IMR-90 (cell line): Measurements from ENCODE around the gene WARS2. TPM values are rescaled to one million over a fixed set of nuclear protein-coding genes. Genes with fewer than 3 reads are reported as not detected.

Experiments
- ATAC-seq: fragments of 200-7000 bp; cut with Tn5 transposase; 2 replicates; pipeline ENCODE4 v1.9.1; 2020; ENCODE audit warnings: low read depth, mild to moderate bottlenecking, moderate library complexity
- BruUV-seq: library from RNA; stranded (reverse); fragments of 400-500 nt; replicated peaks from 2 replicates; lab custom pipeline; 2021; lab: Mats Ljungman, UMichigan
- CTCF ChIA-PET: fragments of 300-600 bp; formaldehyde crosslinking; extraction: SDS; loops from one replicate; lab custom pipeline; 2021; ENCODE audit warnings: antibody characterized with exemption; lab: Yijun Ruan, JAX
- POLR2A ChIA-PET: fragments of 300-600 bp; sonication (Branson Sonifier 250); formaldehyde crosslinking; loops from one replicate; lab custom pipeline; 2022; ENCODE audit warnings: antibody characterized with exemption; ENCODE audit not compliant: unreplicated experiment; lab: Charles Lee
- DNase-seq: peaks from one replicate; pipeline ENCODE4 v3.0.0; 2013
- H2AFZ ChIP-seq: replicated peaks from 2 replicates; pipeline ENCODE3; 2013; ENCODE audit warnings: low read length, mild to moderate bottlenecking; ENCODE audit not compliant: poor library complexity
- H2AK5ac ChIP-seq: 2 replicates; pipeline ENCODE4 v1.6.1; 2013; ENCODE audit warnings: low read depth, low read length, inconsistent platforms
- H2AK9ac ChIP-seq: replicated peaks from 2 replicates; pipeline ENCODE3; 2013; ENCODE audit warnings: mild to moderate bottlenecking, low read depth, low read length, moderate library complexity; ENCODE audit not compliant: poor library complexity
- H2BK120ac ChIP-seq: 2 replicates; pipeline ENCODE4 v1.6.1; 2013; ENCODE audit warnings: low read depth, low read length, inconsistent platforms
- H2BK15ac ChIP-seq: 3 replicates; pipeline ENCODE4 v1.6.1; 2013; ENCODE audit warnings: low read depth, low read length, inconsistent platforms
- H2BK20ac ChIP-seq: 2 replicates; pipeline ENCODE4 v1.6.1; 2013; ENCODE audit warnings: low read depth, mild to moderate bottlenecking, inconsistent platforms, low read length, moderate library complexity
- H2BK5ac ChIP-seq: 2 replicates; pipeline ENCODE4 v1.6.1; 2013; ENCODE audit warnings: mild to moderate bottlenecking, low read depth, low read length, inconsistent platforms; ENCODE audit not compliant: poor library complexity, severe bottlenecking
- H3K14ac ChIP-seq: replicated peaks from 2 replicates; pipeline ENCODE4 v1.6.1; 2013; ENCODE audit warnings: low read depth, low read length, inconsistent platforms
- H3K18ac ChIP-seq: 2 replicates; pipeline ENCODE4 v1.6.1; 2013; ENCODE audit warnings: low read depth, low read length, control low read depth
- H3K23ac ChIP-seq: 2 replicates; pipeline ENCODE4 v1.6.1; 2013; ENCODE audit warnings: low read depth, low read length, inconsistent platforms
- H3K27ac ChIP-seq: 2 replicates; pipeline ENCODE4 v1.5.1; 2013; ENCODE audit warnings: mild to moderate bottlenecking, control low read depth, low read length; ENCODE audit not compliant: insufficient read depth
- H3K27me3 ChIP-seq: 2 replicates; pipeline ENCODE4 v1.6.1; 2013; ENCODE audit warnings: low read length; ENCODE audit not compliant: control insufficient read depth, insufficient read depth
- H3K36me3 ChIP-seq: 2 replicates; pipeline ENCODE4 v1.6.1; 2013; ENCODE audit warnings: low read length, mixed read lengths; ENCODE audit not compliant: control insufficient read depth, insufficient read depth
- H3K4ac ChIP-seq: 2 replicates; pipeline ENCODE4 v1.6.1; 2013; ENCODE audit warnings: low read depth, low read length, inconsistent platforms
- H3K4me1 ChIP-seq: 2 replicates; pipeline ENCODE4 v1.6.1; 2013; ENCODE audit warnings: low read length, mixed read lengths; ENCODE audit not compliant: control insufficient read depth, insufficient read depth
- H3K4me2 ChIP-seq: 2 replicates; pipeline ENCODE4 v1.6.1; 2013; ENCODE audit warnings: low read depth, mild to moderate bottlenecking, control low read depth, low read length, moderate library complexity
- H3K4me3 ChIP-seq: 2 replicates; pipeline ENCODE4 v1.5.1; 2013; ENCODE audit warnings: low read depth, mild to moderate bottlenecking, control low read depth, low read length, moderate library complexity; ENCODE audit not compliant: insufficient read depth
- H3K56ac ChIP-seq: 2 replicates; pipeline ENCODE4 v1.6.1; 2013; ENCODE audit warnings: low read length, inconsistent platforms; ENCODE audit not compliant: insufficient read depth; ENCODE audit errors: extremely low read depth
- H3K79me1 ChIP-seq, 2 experiments: 2 replicates each; pipeline ENCODE4 v1.6.1; 2013; ENCODE audit warnings: low read length in 2 of 2, inconsistent platforms in 1 of 2, low read depth in 1 of 2
- H3K9ac ChIP-seq: 2 replicates; pipeline ENCODE4 v1.6.1; 2013; ENCODE audit warnings: low read depth, low read length, control low read depth
- H3K9me1 ChIP-seq: 2 replicates; pipeline ENCODE4 v1.6.1; 2013; ENCODE audit warnings: low read length, inconsistent platforms; ENCODE audit not compliant: insufficient read depth
- H3K9me3 ChIP-seq: 2 replicates; pipeline ENCODE4 v1.6.1; 2013; ENCODE audit warnings: low read length; ENCODE audit not compliant: control insufficient read depth, insufficient read depth
- H4K20me1 ChIP-seq: 2 replicates; pipeline ENCODE4 v1.6.1; 2013; ENCODE audit warnings: low read length, inconsistent platforms; ENCODE audit not compliant: insufficient read depth
- H4K5ac ChIP-seq: 2 replicates; pipeline ENCODE4 v1.6.1; 2013; ENCODE audit warnings: mild to moderate bottlenecking, low read depth, low read length, control low read depth
- H4K8ac ChIP-seq, 2 experiments: 2 replicates each; pipeline ENCODE4 v1.6.1; 2013; ENCODE audit warnings: low read depth in 2 of 2, low read length in 2 of 2, control low read depth in 1 of 2, inconsistent platforms in 1 of 2
- H4K91ac ChIP-seq: 2 replicates; pipeline ENCODE4 v1.6.1; 2013; ENCODE audit warnings: low read depth, low read length, inconsistent platforms; ENCODE audit not compliant: insufficient read depth
- CEBPB ChIP-seq: IDR thresholded peaks from 2 replicates; pipeline ENCODE4 v1.6.1; 2012; ENCODE audit warnings: low read depth, low read length, improper control_type of control experiment
- MAFK ChIP-seq: IDR thresholded peaks from 2 replicates; pipeline ENCODE4 v1.6.1; 2012; ENCODE audit warnings: low read depth, low read length, improper control_type of control experiment
- NFE2L2 ChIP-seq: fragments of 150-350 bp; IDR thresholded peaks from 2 replicates; pipeline ENCODE4 v1.6.1; 2016; ENCODE audit warnings: low read depth, mild to moderate bottlenecking, low read length
- POLR2A ChIP-seq: IDR thresholded peaks from 2 replicates; pipeline ENCODE4 v1.6.1; 2012; ENCODE audit warnings: mild to moderate bottlenecking, low read depth, low read length
- RAD21 ChIP-seq: IDR thresholded peaks from 2 replicates; pipeline ENCODE4 v1.6.1; 2012; ENCODE audit warnings: low read length, improper control_type of control experiment
- RFX5 ChIP-seq: IDR thresholded peaks from 2 replicates; pipeline ENCODE4 v1.8.0; 2012; ENCODE audit warnings: low read depth, mild to moderate bottlenecking, low read length, moderate library complexity
- SMC3 ChIP-seq: fragments of 150-350 bp; IDR thresholded peaks from 2 replicates; pipeline ENCODE4 v1.6.1; 2016; ENCODE audit warnings: low read depth, mild to moderate bottlenecking, antibody characterized with exemption, low read length, moderate library complexity
- WGBS, 2 experiments: methylation state at CpG; one replicate each; pipeline versions ENCODE4 v1.1.5 to v1.1.7; 2013; ENCODE audit warnings: missing lambda C conversion rate in 2 of 2; ENCODE audit not compliant: insufficient read length in 1 of 2; ENCODE audit errors: extremely low coverage in 2 of 2; 5-methylcytosine and 5-hydroxymethylcytosine counted together
- dilution Hi-C: fragments of 300-500 bp; cut with HindIII; formaldehyde crosslinking; loops from one replicate; pipeline ENCODE4 v1.14.3; 2018; ENCODE audit warnings: low sequenced_read_pairs; ENCODE audit not compliant: unreplicated experiment
- in situ Hi-C: fragments of 300-500 bp; cut with MboI; formaldehyde crosslinking; loops from 3 replicates; pipeline ENCODE4 v1.14.3; 2019; ENCODE audit warnings: low sequenced_read_pairs, inconsistent platforms, mixed read lengths
- intact Hi-C: fragments of 100-400 bp; cut with micrococcal nuclease; formaldehyde crosslinking; loops from 2 replicates; pipeline ENCODE4 v1.10.0; 2022
- polyA plus RNA-seq, 3 experiments: library from polyadenylated mRNA; depleted of rRNA; stranded (reverse); fragments of >200 nt; gene quantifications; 2 replicates each; pipeline ENCODE4 v1.2.3, GENCODE V29; 2012; ENCODE audit warnings: low replicate concordance in 1 of 3
- total RNA-seq: library from RNA; depleted of rRNA; stranded (reverse); fragments of >200 nt; gene quantifications from 2 replicates; pipeline ENCODE4 v1.2.3, GENCODE V29; 2012

WARS2 gene
- total and polyA plus RNA-seq, 2 of the 4 experiments (the other 2 are of a cell fraction), result 5.7 to 20.3 TPM

DNA sequence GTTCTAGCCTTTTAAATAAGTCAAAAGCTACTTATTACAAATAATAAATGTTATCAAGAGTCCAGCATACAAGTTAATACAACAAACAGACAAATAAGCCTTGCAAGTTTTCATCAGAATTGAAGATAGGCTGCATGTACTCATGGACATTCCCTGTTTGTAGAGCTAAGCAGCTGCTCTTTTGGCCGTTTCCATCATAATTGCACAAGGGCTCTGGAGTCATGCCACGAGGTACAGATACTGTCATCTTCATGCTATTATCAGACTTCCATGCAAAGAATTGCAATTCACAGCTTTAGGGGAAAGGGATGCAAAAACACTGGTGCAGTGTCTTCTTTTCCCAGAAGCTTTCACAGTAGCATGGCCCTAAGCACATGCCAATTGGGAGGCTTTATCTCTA, 99.5 kb downstream of the WARS2 start:
- DNase-seq, result peak; percentile 68
- Histone ChIP-seq H2BK120ac (no peak overlapping the region), H2AK9ac (no peak overlapping the region), H4K91ac (no peak overlapping the region), H3K56ac (no peak overlapping the region), H3K9me3 (no peaks in the 10 kb centered on the region), H4K8ac (no peak overlapping the region), H2AFZ (no peak overlapping the region), H2BK20ac (no peak overlapping the region), H4K5ac (no peak overlapping the region), H3K27me3 (no peaks in the 10 kb centered on the region), H3K4me2 (no peak overlapping the region), H3K36me3 (peaks cover 2% of the 10 kb centered on the region), H3K4me1 (no peaks in the 10 kb centered on the region), H2AK5ac (no peak overlapping the region), H3K4me3 (no peak overlapping the region), H3K9ac (no peak overlapping the region), H3K18ac (no peak overlapping the region), H2BK5ac (no peak overlapping the region), H3K23ac (no peak overlapping the region), H3K79me1 (no peaks in the 10 kb centered on the region), H3K27ac (no peak overlapping the region), H3K14ac (no peak overlapping the region), H4K20me1 (no peaks in the 10 kb centered on the region), H2BK15ac (no peak overlapping the region), H3K4ac (no peak overlapping the region), H3K9me1 (no peaks in the 10 kb centered on the region)
- no CpG with 5 or more reads among the region's 2 CpGs for WGBS, 2 experiments
- in situ Hi-C loops, result no loop called here
- intact Hi-C loops, result no loop called here
- POLR2A ChIA-PET, result no interaction called here
- TF ChIP-seq CEBPB (peak; percentile 68; the same call in 1 of the 2 replicates), SMC3 (no peak), MAFK (no peak), RFX5 (no peak), POLR2A (no peak), NFE2L2 (no peak), RAD21 (no peak)
- no TSS peak for BruUV-seq
- dilution Hi-C loops, result no loop called here
- CTCF ChIA-PET, result no interaction called here
- peak; percentile 46; the same call in 1 of the 2 replicates for ATAC-seq
